ENCODE results near the gene USE1. TPM values are rescaled to one million over a fixed set of nuclear protein-coding genes. Genes with fewer than 3 reads are reported as not detected.

The USE1 gene
- total RNA-seq, 2 experiments from 2014 or later: 22.1 to 23.6 TPM

GRCh38 chr19:17234911-17235299 lies 19.7 kb downstream of the USE1 start:
- H3K9me3 Mint-ChIP-seq (ENCODE audit: low read depth): no peaks in the 10 kb centered on the region
- no peaks in the 10 kb centered on the region for H3K27me3 Mint-ChIP-seq
- peak; percentile 74 for ATAC-seq
- H3K4me1 Mint-ChIP-seq: peaks cover 5% of the 10 kb centered on the region
- H3K4me3 Mint-ChIP-seq: peak overlapping the region; percentile 70
- H3K27ac Mint-ChIP-seq: peak overlapping the region; percentile 66
- no peaks in the 10 kb centered on the region for H3K36me3 Mint-ChIP-seq
- peak; percentile 76 for DNase-seq
- CTCF ChIA-PET: interaction anchor here (0.6 to 2.5 kb wide), 21 partner anchors 8 to 169 kb away, joined by 3 to 14 read pairs (median 5); partner anchors contain the start of genes BABAM1, OCEL1 and USE1

- peak; percentile 81 for DNase-seq
- ATAC-seq: peak; percentile 93
- no peaks in the 10 kb centered on the region for H3K36me3 Mint-ChIP-seq
- peaks cover 5% of the 10 kb centered on the region for H3K4me1 Mint-ChIP-seq
- no peaks in the 10 kb centered on the region for H3K9me3 Mint-ChIP-seq (ENCODE audit: low read depth)
- CTCF ChIA-PET: interaction anchor here (0.6 to 2.5 kb wide), 21 partner anchors 10 to 169 kb away, joined by 3 to 14 read pairs (median 5); partner anchors contain the start of genes BABAM1, OCEL1, USE1 and USHBP1
- peak overlapping the region; percentile 66 for H3K27ac Mint-ChIP-seq
- H3K4me3 Mint-ChIP-seq: peak overlapping the region; percentile 70
- no peaks in the 10 kb centered on the region for H3K27me3 Mint-ChIP-seq
These were observed 20.3 kb downstream of the USE1 start for GRCh38 chr19:17235300-17235970.

GRCh38 chr19:17235971-17236777 lies 21.0 kb downstream of the USE1 start:
- Mint-ChIP-seq H3K4me1 (peaks cover 5% of the 10 kb centered on the region), H3K36me3 (no peaks in the 10 kb centered on the region), H3K27me3 (no peaks in the 10 kb centered on the region), H3K4me3 (peak overlapping the region; percentile 70), H3K27ac (no peak overlapping the region), H3K9me3 (ENCODE audit: low read depth) (no peaks in the 10 kb centered on the region)
- no peak for DNase-seq
- CTCF ChIA-PET: interaction anchor here (0.9 to 2.5 kb wide), 20 partner anchors 10 to 170 kb away, joined by 3 to 14 read pairs (median 5); partner anchors contain the start of genes BABAM1, OCEL1, USE1 and USHBP1
- no peak for ATAC-seq

- CTCF ChIA-PET: interaction anchor here (1.2 to 2.3 kb wide), 2 partner anchors 11 to 12 kb away, joined by 3 to 7 read pairs; partner anchors contain the start of gene OCEL1
- no peak for ATAC-seq
- no peaks in the 10 kb centered on the region for H3K27me3 Mint-ChIP-seq
- H3K4me1 Mint-ChIP-seq: peaks cover 5% of the 10 kb centered on the region
- no peaks in the 10 kb centered on the region for H3K36me3 Mint-ChIP-seq
- DNase-seq: no peak
- no peak overlapping the region for H3K27ac Mint-ChIP-seq
- no peak overlapping the region for H3K4me3 Mint-ChIP-seq
- H3K9me3 Mint-ChIP-seq (ENCODE audit: low read depth): no peaks in the 10 kb centered on the region
These were observed 21.8 kb downstream of the USE1 start for GRCh38 chr19:17236811-17237543.

- DNase-seq: no peak
- Mint-ChIP-seq H3K27ac (no peak overlapping the region), H3K4me3 (no peak overlapping the region), H3K27me3 (no peaks in the 10 kb centered on the region), H3K4me1 (peaks cover 5% of the 10 kb centered on the region), H3K9me3 (ENCODE audit: low read depth) (no peaks in the 10 kb centered on the region), H3K36me3 (no peaks in the 10 kb centered on the region)
- CTCF ChIA-PET: interaction anchor here (2.3 kb wide), 1 partner anchor 12 kb away, joined by 7 read pairs; the partner anchor contains the start of gene OCEL1
- ATAC-seq: no peak
These were observed 22.9 kb downstream of the USE1 start for GRCh38 chr19:17237747-17238706.

- DNase-seq (no peak), ATAC-seq (no peak)
- peaks cover 9% of the 10 kb centered on the region for H3K27me3 Mint-ChIP-seq
- H3K36me3 Mint-ChIP-seq: no peaks in the 10 kb centered on the region
- H3K9me3 Mint-ChIP-seq (ENCODE audit: low read depth): no peaks in the 10 kb centered on the region
- H3K4me3 Mint-ChIP-seq: no peak overlapping the region
- no peaks in the 10 kb centered on the region for H3K4me1 Mint-ChIP-seq
- CTCF ChIA-PET: interaction anchor here (0.7 to 1.0 kb wide), 2 partner anchors 14 to 143 kb away, joined by 3 read pairs; no protein-coding TSS in a partner anchor
- no peak overlapping the region for H3K27ac Mint-ChIP-seq
These were observed 25.1 kb downstream of the USE1 start for GRCh38 chr19:17240062-17240752.

GRCh38 chr19:17240826-17241399 lies 25.8 kb downstream of the USE1 start:
- H3K27ac Mint-ChIP-seq: no peak overlapping the region
- CTCF ChIA-PET: no interaction called here
- no peak for ATAC-seq

GRCh38 chr19:17242431-17243208 lies 27.5 kb downstream of the USE1 start:
- Mint-ChIP-seq H3K27me3 (peaks cover 22% of the 10 kb centered on the region), H3K4me3 (no peak overlapping the region), H3K9me3 (ENCODE audit: low read depth) (no peaks in the 10 kb centered on the region), H3K27ac (no peak overlapping the region), H3K4me1 (peaks cover 7% of the 10 kb centered on the region), H3K36me3 (no peaks in the 10 kb centered on the region)
- ATAC-seq (no peak), DNase-seq (no peak)
- CTCF ChIA-PET: interaction anchor here (1.0 to 2.0 kb wide), 2 partner anchors 9 to 18 kb away, joined by 5 to 10 read pairs; no protein-coding TSS in a partner anchor

More at GRCh38 chr19:17240826-17241399, 25.8 kb downstream of the USE1 start:
- Mint-ChIP-seq H3K9me3 (ENCODE audit: low read depth) (no peaks in the 10 kb centered on the region), H3K4me3 (no peak overlapping the region), H3K27me3 (peaks cover 9% of the 10 kb centered on the region), H3K4me1 (no peaks in the 10 kb centered on the region), H3K36me3 (no peaks in the 10 kb centered on the region)
- no peak for DNase-seq

- peaks cover 7% of the 10 kb centered on the region for H3K4me1 Mint-ChIP-seq
- CTCF ChIA-PET: interaction anchor here (1.0 to 2.0 kb wide), 2 partner anchors 10 to 17 kb away, joined by 5 to 10 read pairs; no protein-coding TSS in a partner anchor
- DNase-seq (no peak), ATAC-seq (no peak)
- no peak overlapping the region for H3K4me3 Mint-ChIP-seq
- H3K9me3 Mint-ChIP-seq (ENCODE audit: low read depth): no peaks in the 10 kb centered on the region
- H3K27me3 Mint-ChIP-seq: peaks cover 22% of the 10 kb centered on the region
- no peak overlapping the region for H3K27ac Mint-ChIP-seq
- no peaks in the 10 kb centered on the region for H3K36me3 Mint-ChIP-seq
These were observed 28.2 kb downstream of the USE1 start for GRCh38 chr19:17243211-17243829.

- peaks cover 7% of the 10 kb centered on the region for H3K4me1 Mint-ChIP-seq
- H3K4me3 Mint-ChIP-seq: peak overlapping the region; percentile 9
- no peaks in the 10 kb centered on the region for H3K36me3 Mint-ChIP-seq
- ATAC-seq: no peak
- CTCF ChIA-PET: interaction anchor here (1.0 to 2.0 kb wide), 2 partner anchors 16 to 75 kb away, joined by 3 to 10 read pairs; no protein-coding TSS in a partner anchor
- no peak for DNase-seq
- no peak overlapping the region for H3K27ac Mint-ChIP-seq
- H3K27me3 Mint-ChIP-seq: peaks cover 22% of the 10 kb centered on the region
- H3K9me3 Mint-ChIP-seq (ENCODE audit: low read depth): no peaks in the 10 kb centered on the region
These were observed 28.9 kb downstream of the USE1 start for GRCh38 chr19:17243830-17244617.
